ENCODE results near the gene SAMMSON.

- TF ChIP-seq POLR2AphosphoS5 (IDR thresholded peaks at IDR 0.05; ENCODE audit: low read depth, low read length) (no peak), CTCF (IDR thresholded peaks at IDR 0.05) (no peak), SIN3A (IDR thresholded peaks at IDR 0.05; ENCODE audit: borderline replicate concordance, insufficient read depth, low read depth, low read length) (no peak)
These were observed 57.9 kb downstream of the SAMMSON start for GRCh38 chr3:70057426-70057825.
